Measurements from ENCODE around the gene KRT2.

DNA sequence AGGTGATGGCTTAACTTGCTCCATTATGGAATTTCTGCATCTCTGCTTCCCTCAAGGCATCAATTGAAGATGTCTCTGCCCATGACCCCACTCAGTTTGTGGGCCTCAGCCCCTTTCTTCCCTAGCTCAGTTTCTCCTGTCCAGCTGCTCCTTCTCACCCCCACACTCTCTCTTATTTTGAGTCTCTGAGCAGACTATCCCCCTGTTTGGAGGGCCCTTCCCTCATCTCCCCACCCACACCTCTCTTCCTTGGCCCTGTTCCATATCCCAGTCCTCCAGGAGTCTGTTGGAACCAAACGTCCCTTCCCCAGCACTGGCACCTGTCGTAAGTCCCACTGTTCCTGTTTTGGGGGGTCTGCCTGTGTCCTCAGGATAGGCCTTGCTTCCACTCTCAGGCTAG lies 36.5 kb upstream of the KRT2 start:
- TF ChIP-seq, protein P1, sequence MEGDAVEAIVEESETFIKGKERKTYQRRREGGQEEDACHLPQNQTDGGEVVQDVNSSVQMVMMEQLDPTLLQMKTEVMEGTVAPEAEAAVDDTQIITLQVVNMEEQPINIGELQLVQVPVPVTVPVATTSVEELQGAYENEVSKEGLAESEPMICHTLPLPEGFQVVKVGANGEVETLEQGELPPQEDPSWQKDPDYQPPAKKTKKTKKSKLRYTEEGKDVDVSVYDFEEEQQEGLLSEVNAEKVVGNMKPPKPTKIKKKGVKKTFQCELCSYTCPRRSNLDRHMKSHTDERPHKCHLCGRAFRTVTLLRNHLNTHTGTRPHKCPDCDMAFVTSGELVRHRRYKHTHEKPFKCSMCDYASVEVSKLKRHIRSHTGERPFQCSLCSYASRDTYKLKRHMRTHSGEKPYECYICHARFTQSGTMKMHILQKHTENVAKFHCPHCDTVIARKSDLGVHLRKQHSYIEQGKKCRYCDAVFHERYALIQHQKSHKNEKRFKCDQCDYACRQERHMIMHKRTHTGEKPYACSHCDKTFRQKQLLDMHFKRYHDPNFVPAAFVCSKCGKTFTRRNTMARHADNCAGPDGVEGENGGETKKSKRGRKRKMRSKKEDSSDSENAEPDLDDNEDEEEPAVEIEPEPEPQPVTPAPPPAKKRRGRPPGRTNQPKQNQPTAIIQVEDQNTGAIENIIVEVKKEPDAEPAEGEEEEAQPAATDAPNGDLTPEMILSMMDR (IDR thresholded peaks at IDR 0.05), result no peak
- TF ChIP-seq POLR2AphosphoS5 (IDR thresholded peaks at IDR 0.05) (no peak), POLR2A (IDR thresholded peaks at IDR 0.05; ENCODE audit: low read depth) (no peak), EP300 (IDR thresholded peaks at IDR 0.05) (no peak)

Data from esophagus muscularis mucosa (tissue), 4 donors.